HCT116 (cell line): ENCODE results near the gene HDAC10. TPM values are rescaled to one million over a fixed set of nuclear protein-coding genes. Genes with fewer than 3 reads are reported as not detected.

Experiments
- ATAC-seq: fragments of 200-7000 bp; cut with Tn5 transposase; 2 replicates; pipeline ENCODE4 v1.9.1; 2020; ENCODE audit warnings: mild to moderate bottlenecking, moderate library complexity
- BruUV-seq: library from RNA; stranded (reverse); fragments of 400-500 nt; replicated peaks from 2 replicates; lab custom pipeline; 2021; lab: Mats Ljungman, UMichigan
- CTCF ChIA-PET: fragments of 300-600 bp; sonication (Branson Sonifier 250); formaldehyde crosslinking; loops from one replicate; lab custom pipeline; 2021; ENCODE audit warnings: antibody characterized with exemption; lab: Charles Lee
- POLR2A ChIA-PET: fragments of 300-600, 350-600 bp; sonication (Branson Sonifier 250); formaldehyde crosslinking; loops from one replicate; lab custom pipeline; 2021; ENCODE audit warnings: antibody characterized with exemption; lab: Charles Lee
- RAD21 ChIA-PET, 2 experiments: fragments of 300-600 bp; sonication (Branson Sonifier 250); formaldehyde crosslinking; loops; one replicate each; lab custom pipeline; 2023; ENCODE audit warnings: low total read pairs in 2 of 2; ENCODE audit not compliant: uncharacterized antibody in 2 of 2, unreplicated experiment in 2 of 2, low non-redundant PET in 1 of 2; lab: Charles Lee
- DNase-seq: peaks from one replicate; pipeline ENCODE4 v3.0.0-alpha.2; 2010; ENCODE audit warnings: low read depth, low spot score
- H2AFZ ChIP-seq: fragments of 200-600 bp; shearing (Covaris generic), sonication (generic); 2 replicates; pipeline ENCODE4 v1.6.1; 2017; ENCODE audit warnings: low read depth, mixed run types, mixed read lengths, antibody characterized with exemption, low read length; ENCODE audit not compliant: poor library complexity, severe bottlenecking
- H3K27ac ChIP-seq: 2 replicates; pipeline ENCODE4 v1.5.1; 2012; ENCODE audit warnings: low read depth, low read length
- H3K27me3 ChIP-seq: fragments of 200-600 bp; sonication (generic); 2 replicates; pipeline ENCODE4 v1.6.1; 2016; ENCODE audit warnings: mixed run types, low read length, mixed read lengths; ENCODE audit not compliant: insufficient read depth
- H3K36me3 ChIP-seq, 2 experiments: fragments of 200-500 bp in 1 of 2; fragments of 200-600 bp in 1 of 2; sonication (Bioruptor generic) in 1 of 2; sonication (generic) in 1 of 2; 2 replicates each; pipeline versions ENCODE4 v1.5.1 to v1.6.1; 2014 to 2016; ENCODE audit warnings: low read length in 2 of 2, inconsistent platforms in 1 of 2, mixed read lengths in 1 of 2, mixed run types in 1 of 2; ENCODE audit not compliant: insufficient read depth in 2 of 2, control insufficient read depth in 1 of 2
- H3K4me1 ChIP-seq, 2 experiments: fragments of 200-600 bp in 1 of 2; sonication (generic) in 1 of 2; 2 replicates each; pipeline versions ENCODE4 v1.5.1 to v1.6.1; 2012 to 2017; ENCODE audit warnings: low read length in 2 of 2, inconsistent platforms in 1 of 2, mild to moderate bottlenecking in 1 of 2, mixed read lengths in 1 of 2, mixed run types in 1 of 2, moderate library complexity in 1 of 2; ENCODE audit not compliant: insufficient read depth in 2 of 2, control insufficient read depth in 1 of 2
- H3K4me2 ChIP-seq: fragments of 200-600 bp; sonication (generic); 2 replicates; pipeline ENCODE4 v1.6.1; 2017; ENCODE audit warnings: mixed run types, low read length, mixed read lengths
- H3K4me3 ChIP-seq, 2 experiments: fragments of 200-600 bp in 1 of 2; sonication (generic) in 1 of 2; replicated peaks in 1 of 2; 2 replicates each; pipeline ENCODE4 v1.5.1; 2011 to 2016; ENCODE audit warnings: low read length in 2 of 2, control low read depth in 1 of 2, low read depth in 1 of 2, mild to moderate bottlenecking in 1 of 2, mixed read lengths in 1 of 2, mixed run types in 1 of 2
- H3K79me2 ChIP-seq: fragments of 200-600 bp; sonication (generic); 2 replicates; pipeline ENCODE4 v1.6.1; 2017; ENCODE audit warnings: mild to moderate bottlenecking, mixed run types, low read length, moderate library complexity, mixed read lengths; ENCODE audit not compliant: insufficient read depth
- H3K9ac ChIP-seq: fragments of 200-600 bp; sonication (generic); 2 replicates; pipeline ENCODE4 v1.6.1; 2016; ENCODE audit warnings: low read length, mixed read lengths
- H3K9me2 ChIP-seq: fragments of 200-600 bp; sonication (generic), shearing (Covaris generic); 2 replicates; pipeline ENCODE4 v1.6.1; 2017; ENCODE audit warnings: mixed run types, mild to moderate bottlenecking, moderate library complexity; ENCODE audit not compliant: insufficient read depth
- H3K9me3 ChIP-seq, 2 experiments: fragments of 200-500 bp in 1 of 2; fragments of 200-600 bp in 1 of 2; sonication (Bioruptor generic) in 1 of 2; sonication (generic) in 1 of 2; 2 replicates each; pipeline ENCODE4 v1.6.1; 2014 to 2017; ENCODE audit warnings: low read length in 2 of 2, mixed read lengths in 2 of 2, inconsistent platforms in 1 of 2, low read depth in 1 of 2, mild to moderate bottlenecking in 1 of 2, mixed run types in 1 of 2, moderate library complexity in 1 of 2; ENCODE audit not compliant: control insufficient read depth in 1 of 2, insufficient read depth in 1 of 2
- H4K20me1 ChIP-seq: fragments of 200-600 bp; sonication (generic), shearing (Covaris generic); 2 replicates; pipeline ENCODE4 v1.6.1; 2017; ENCODE audit warnings: mixed run types, mild to moderate bottlenecking, moderate library complexity; ENCODE audit not compliant: insufficient read depth
- CEBPB ChIP-seq: IDR thresholded peaks from 2 replicates; pipeline ENCODE4 v1.6.1; 2012; ENCODE audit warnings: low read depth
- EZH2 ChIP-seq: fragments of 200-600 bp; sonication (generic); IDR thresholded peaks from 2 replicates; pipeline ENCODE4 v1.6.1; 2017; ENCODE audit warnings: antibody characterized with exemption, mixed run types
- FOSL1 ChIP-seq: IDR thresholded peaks from 2 replicates; pipeline ENCODE4 v1.6.1; 2012; ENCODE audit warnings: low read depth
- JUND ChIP-seq: IDR thresholded peaks from 2 replicates; pipeline ENCODE4 v1.6.1; 2012
- POLR2AphosphoS5 ChIP-seq: IDR thresholded peaks from 2 replicates; pipeline ENCODE4 v1.6.1; 2011; ENCODE audit warnings: mild to moderate bottlenecking, low read depth, low read length, moderate library complexity
- RAD21 ChIP-seq: IDR thresholded peaks from 2 replicates; pipeline ENCODE4 v1.6.1; 2012; ENCODE audit warnings: low read depth, mild to moderate bottlenecking
- SIN3A ChIP-seq: IDR thresholded peaks from 2 replicates; pipeline ENCODE4 v1.6.1; 2012; ENCODE audit warnings: low read depth
- YY1 ChIP-seq: IDR thresholded peaks from 2 replicates; pipeline ENCODE4 v1.6.1; 2011; ENCODE audit warnings: low read length, low read depth, moderate library complexity, mild to moderate bottlenecking; ENCODE audit not compliant: insufficient replicate concordance; ENCODE audit errors: extremely low read depth
- ZNF274 ChIP-seq: fragments of 200-500 bp; sonication (Bioruptor generic); IDR thresholded peaks from 2 replicates; pipeline ENCODE4 v1.6.1; 2014; ENCODE audit warnings: mild to moderate bottlenecking, low read depth, low read length, inconsistent platforms
- intact Hi-C: fragments of 100-400 bp; cut with micrococcal nuclease; formaldehyde crosslinking; loops from 2 replicates; pipeline ENCODE4 v1.10.0; 2022
- total RNA-seq: library from RNA; stranded (reverse); gene quantifications from one replicate; pipeline ENCODE4 v1.2.1, GENCODE V29; 2021; ENCODE audit not compliant: unreplicated experiment
- TF ChIP-seq, protein P1 (sequence below): IDR thresholded peaks from 2 replicates; pipeline ENCODE4 v1.6.1; 2012
- TF ChIP-seq, protein P2 (sequence below): IDR thresholded peaks from 2 replicates; pipeline ENCODE4 v1.6.1; 2011; ENCODE audit warnings: mild to moderate bottlenecking, low read length, moderate library complexity; ENCODE audit not compliant: insufficient replicate concordance; ENCODE audit errors: extremely low read depth

The HDAC10 gene
- total RNA-seq, 1 experiment from 2014 or later, result 67.5 TPM

DNA sequence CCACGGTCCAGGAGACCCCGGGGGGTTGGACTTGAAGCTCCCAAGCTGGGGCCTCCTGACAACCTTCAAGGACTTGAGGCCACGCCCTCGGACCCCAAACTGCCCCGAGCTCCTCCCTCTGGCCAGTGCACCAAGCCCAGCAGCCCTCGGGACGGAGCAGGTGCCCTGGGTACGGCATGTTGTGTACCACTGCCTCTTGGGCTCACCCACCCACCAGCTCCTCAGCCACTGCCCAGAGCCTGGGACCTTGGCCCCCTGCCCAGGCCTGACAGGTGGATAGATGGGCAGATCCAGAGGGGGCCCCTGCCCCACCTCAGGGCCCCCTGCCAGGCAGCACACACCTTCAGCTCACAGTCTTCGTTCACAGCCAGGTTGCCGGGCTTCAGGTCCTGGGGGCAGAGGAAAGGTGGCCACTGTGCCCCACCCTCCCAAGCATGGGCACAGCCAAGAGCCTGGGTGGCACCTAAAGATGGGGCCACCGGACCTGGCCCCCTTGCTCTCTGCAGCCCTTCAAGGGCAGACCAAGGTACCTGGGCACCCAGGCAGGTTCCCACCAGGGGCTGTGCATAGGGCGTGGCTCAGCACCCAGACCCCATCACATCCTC lies 5.3 kb upstream of the HDAC10 start:
- no peaks in the 10 kb centered on the region for H3K27me3 ChIP-seq
- no peak overlapping the region for H3K4me2 ChIP-seq
- no peak overlapping the region for H3K27ac ChIP-seq
- POLR2A ChIA-PET, result no interaction called here
- intact Hi-C loops, result no loop called here
- H3K4me1 ChIP-seq, result peaks cover 3 to 25% of the 10 kb centered on the region in 2 experiments; a peak in 3 of 4 replicates
- BruUV-seq, result no TSS peak
- H4K20me1 ChIP-seq, result no peaks in the 10 kb centered on the region
- no peaks in the 10 kb centered on the region for H3K9me3 ChIP-seq
- no peaks in the 10 kb centered on the region for H3K9me2 ChIP-seq
- CTCF ChIA-PET, result no interaction called here
- DNase-seq (no peak), ATAC-seq (no peak)
- RAD21 ChIA-PET, result no interaction called here
- H3K4me3 ChIP-seq, result no peak overlapping the region
- no peak overlapping the region for H2AFZ ChIP-seq
- no peak overlapping the region for H3K9ac ChIP-seq
- no peak for TF ChIP-seq FOSL1
- no peak for TF ChIP-seq JUND
- peaks cover 0 to 11% of the 10 kb centered on the region in 2 experiments; a peak in 2 of 4 replicates for H3K36me3 ChIP-seq
- peaks cover 28% of the 10 kb centered on the region for H3K79me2 ChIP-seq

DNA sequence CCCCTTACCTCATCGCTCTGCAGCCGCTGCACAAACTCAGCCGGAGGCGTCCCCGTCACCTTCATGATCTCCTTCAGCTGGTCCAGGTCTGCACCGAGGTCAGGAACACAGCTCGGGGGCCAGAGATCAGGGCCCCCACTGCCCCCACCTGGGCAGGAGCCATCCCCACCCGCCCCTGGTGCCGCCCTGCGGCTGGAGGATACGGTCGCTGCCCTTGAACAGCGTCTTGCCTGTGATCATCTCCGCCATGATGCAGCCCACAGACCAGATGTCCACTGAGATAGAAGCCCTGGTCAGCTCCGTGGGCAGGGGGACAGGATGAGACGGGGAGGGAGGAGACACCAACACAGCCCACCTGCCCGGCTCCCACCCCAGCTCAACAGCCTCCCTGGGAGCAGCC lies 4.5 kb upstream of the HDAC10 start:
- TF ChIP-seq POLR2AphosphoS5 (no peak), RAD21 (no peak), CEBPB (no peak), YY1 (no peak), SIN3A (no peak), JUND (no peak), ZNF274 (no peak), EZH2 (no peak)
- TF ChIP-seq, protein P1, sequence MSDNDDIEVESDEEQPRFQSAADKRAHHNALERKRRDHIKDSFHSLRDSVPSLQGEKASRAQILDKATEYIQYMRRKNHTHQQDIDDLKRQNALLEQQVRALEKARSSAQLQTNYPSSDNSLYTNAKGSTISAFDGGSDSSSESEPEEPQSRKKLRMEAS, result no peak
- TF ChIP-seq, protein P2, sequence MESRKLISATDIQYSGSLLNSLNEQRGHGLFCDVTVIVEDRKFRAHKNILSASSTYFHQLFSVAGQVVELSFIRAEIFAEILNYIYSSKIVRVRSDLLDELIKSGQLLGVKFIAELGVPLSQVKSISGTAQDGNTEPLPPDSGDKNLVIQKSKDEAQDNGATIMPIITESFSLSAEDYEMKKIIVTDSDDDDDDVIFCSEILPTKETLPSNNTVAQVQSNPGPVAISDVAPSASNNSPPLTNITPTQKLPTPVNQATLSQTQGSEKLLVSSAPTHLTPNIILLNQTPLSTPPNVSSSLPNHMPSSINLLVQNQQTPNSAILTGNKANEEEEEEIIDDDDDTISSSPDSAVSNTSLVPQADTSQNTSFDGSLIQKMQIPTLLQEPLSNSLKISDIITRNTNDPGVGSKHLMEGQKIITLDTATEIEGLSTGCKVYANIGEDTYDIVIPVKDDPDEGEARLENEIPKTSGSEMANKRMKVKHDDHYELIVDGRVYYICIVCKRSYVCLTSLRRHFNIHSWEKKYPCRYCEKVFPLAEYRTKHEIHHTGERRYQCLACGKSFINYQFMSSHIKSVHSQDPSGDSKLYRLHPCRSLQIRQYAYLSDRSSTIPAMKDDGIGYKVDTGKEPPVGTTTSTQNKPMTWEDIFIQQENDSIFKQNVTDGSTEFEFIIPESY, result no peak
- Histone ChIP-seq H3K9me3 (no peaks in the 10 kb centered on the region), H2AFZ (no peak overlapping the region), H3K36me3 (peaks cover 0 to 11% of the 10 kb centered on the region in 2 experiments; a peak in 2 of 4 replicates), H3K27me3 (no peaks in the 10 kb centered on the region), H3K27ac (no peak overlapping the region), H3K9me2 (no peaks in the 10 kb centered on the region), H3K4me2 (no peak overlapping the region), H4K20me1 (no peaks in the 10 kb centered on the region), H3K79me2 (peaks cover 25% of the 10 kb centered on the region), H3K9ac (no peak overlapping the region), H3K4me3 (no peak overlapping the region), H3K4me1 (peaks cover 3 to 28% of the 10 kb centered on the region in 2 experiments; a peak in 3 of 4 replicates)
- ChIA-PET POLR2A (no interaction called here), CTCF (no interaction called here), RAD21 (no interaction called here)
- DNase-seq (no peak), ATAC-seq (no peak)
- intact Hi-C loops, result no loop called here
- no TSS peak for BruUV-seq
